ENCODE data around the gene TMEM151B. TPM values are rescaled to one million over a fixed set of nuclear protein-coding genes. Genes with fewer than 3 reads are reported as not detected.

TMEM151B gene
- total and polyA plus RNA-seq, 2 of the 13 experiments (the other 11 are each of a cell fraction or from before 2014, with no cell fraction given) = not detected

- TF ChIP-seq ZFAT (CRISPR knock-in tag; conservative IDR thresholded peaks at IDR 0.05) (no peak), CBX2 (IDR thresholded peaks at IDR 0.05; ENCODE audit: low read depth, low read length) (no peak), CBX2 (CRISPR knock-in tag; IDR thresholded peaks at IDR 0.05; ENCODE audit: low read depth) (peak; percentile 62; the same call in 1 of the 2 replicates), RFXANK (CRISPR knock-in tag; IDR thresholded peaks at IDR 0.05) (peak; percentile 76), PHF20 (CRISPR knock-in tag; IDR thresholded peaks at IDR 0.05) (peak; percentile 79), ZNF251 (CRISPR knock-in tag; IDR thresholded peaks at IDR 0.05) (no peak), ZNF75D (CRISPR knock-in tag; IDR thresholded peaks at IDR 0.05; ENCODE audit: borderline replicate concordance) (peak; percentile 95; the same call in 1 of the 2 replicates), FOXA3 (CRISPR knock-in tag; IDR thresholded peaks at IDR 0.05) (peak; percentile 43), BRD4 (CRISPR knock-in tag; IDR thresholded peaks at IDR 0.05) (no peak; the same call in 1 of the 2 replicates), PHF21A (CRISPR knock-in tag; IDR thresholded peaks at IDR 0.05) (peak; percentile 73), ZNF383 (CRISPR knock-in tag; IDR thresholded peaks at IDR 0.05; ENCODE audit: borderline replicate concordance) (0 out of 2 replicates have a peak, but pooled peaks have one; percentile 8), ZNF652 (CRISPR knock-in tag; IDR thresholded peaks at IDR 0.05; ENCODE audit: borderline replicate concordance, low read depth) (no peak), AGO2 (optimal IDR thresholded peaks at IDR 0.05; ENCODE audit: low read depth, low read length) (peak; percentile 97), ISX (CRISPR knock-in tag; conservative IDR thresholded peaks at IDR 0.05) (no peak), ZNF354B (CRISPR knock-in tag; IDR thresholded peaks at IDR 0.05) (no peak; the same call in 1 of the 2 replicates), LCORL (IDR thresholded peaks at IDR 0.05) (no peak), LCORL (CRISPR knock-in tag; IDR thresholded peaks at IDR 0.05) (peak; percentile 90), MIER2 (CRISPR knock-in tag; IDR thresholded peaks at IDR 0.05) (no peak), BHLHE40 (IDR thresholded peaks at IDR 0.05; ENCODE audit: low read length) (peak; percentile 95), JDP2 (CRISPR knock-in tag; IDR thresholded peaks at IDR 0.05; ENCODE audit: borderline replicate concordance) (no peak; the same call in 1 of the 2 replicates), ARID2 (CRISPR knock-in tag; IDR thresholded peaks at IDR 0.05; ENCODE audit: borderline replicate concordance) (peak; percentile 78; the same call in 1 of the 2 replicates), ZNF333 (CRISPR knock-in tag; IDR thresholded peaks at IDR 0.05; ENCODE audit: borderline replicate concordance) (0 out of 2 replicates have a peak, but pooled peaks have one; percentile 13), KAT2B (IDR thresholded peaks at IDR 0.05; ENCODE audit: borderline replicate concordance, low read depth, low read length) (no peak)
- TF ChIP-seq, protein P1, sequence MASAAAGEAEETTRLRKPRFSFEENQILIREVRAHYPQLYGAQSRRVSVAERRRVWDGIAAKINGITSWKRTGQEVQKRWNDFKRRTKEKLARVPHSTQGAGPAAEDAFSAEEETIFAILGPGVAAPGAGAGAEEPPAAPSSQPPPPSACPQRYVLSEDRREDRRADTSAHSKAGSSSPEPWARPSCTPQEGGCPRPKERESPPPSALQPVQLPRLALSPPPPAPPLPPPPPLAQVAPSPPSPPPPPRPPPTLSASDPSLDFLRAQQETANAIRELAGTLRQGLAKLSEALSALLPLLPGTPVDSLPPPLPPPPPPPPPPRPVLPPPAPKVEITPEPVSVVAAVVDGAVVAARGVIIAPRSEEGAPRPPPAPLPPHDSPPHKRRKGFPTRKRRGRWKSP (CRISPR knock-in tag; IDR thresholded peaks at IDR 0.05) = no peak; the same call in 1 of the 2 replicates
- TF ChIP-seq, protein P2, sequence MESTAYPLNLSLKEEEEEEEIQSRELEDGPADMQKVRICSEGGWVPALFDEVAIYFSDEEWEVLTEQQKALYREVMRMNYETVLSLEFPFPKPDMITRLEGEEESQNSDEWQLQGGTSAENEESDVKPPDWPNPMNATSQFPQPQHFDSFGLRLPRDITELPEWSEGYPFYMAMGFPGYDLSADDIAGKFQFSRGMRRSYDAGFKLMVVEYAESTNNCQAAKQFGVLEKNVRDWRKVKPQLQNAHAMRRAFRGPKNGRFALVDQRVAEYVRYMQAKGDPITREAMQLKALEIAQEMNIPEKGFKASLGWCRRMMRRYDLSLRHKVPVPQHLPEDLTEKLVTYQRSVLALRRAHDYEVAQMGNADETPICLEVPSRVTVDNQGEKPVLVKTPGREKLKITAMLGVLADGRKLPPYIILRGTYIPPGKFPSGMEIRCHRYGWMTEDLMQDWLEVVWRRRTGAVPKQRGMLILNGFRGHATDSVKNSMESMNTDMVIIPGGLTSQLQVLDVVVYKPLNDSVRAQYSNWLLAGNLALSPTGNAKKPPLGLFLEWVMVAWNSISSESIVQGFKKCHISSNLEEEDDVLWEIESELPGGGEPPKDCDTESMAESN (CRISPR knock-in tag; conservative IDR thresholded peaks at IDR 0.05) = peak; percentile 94
- TF ChIP-seq, protein P3, sequence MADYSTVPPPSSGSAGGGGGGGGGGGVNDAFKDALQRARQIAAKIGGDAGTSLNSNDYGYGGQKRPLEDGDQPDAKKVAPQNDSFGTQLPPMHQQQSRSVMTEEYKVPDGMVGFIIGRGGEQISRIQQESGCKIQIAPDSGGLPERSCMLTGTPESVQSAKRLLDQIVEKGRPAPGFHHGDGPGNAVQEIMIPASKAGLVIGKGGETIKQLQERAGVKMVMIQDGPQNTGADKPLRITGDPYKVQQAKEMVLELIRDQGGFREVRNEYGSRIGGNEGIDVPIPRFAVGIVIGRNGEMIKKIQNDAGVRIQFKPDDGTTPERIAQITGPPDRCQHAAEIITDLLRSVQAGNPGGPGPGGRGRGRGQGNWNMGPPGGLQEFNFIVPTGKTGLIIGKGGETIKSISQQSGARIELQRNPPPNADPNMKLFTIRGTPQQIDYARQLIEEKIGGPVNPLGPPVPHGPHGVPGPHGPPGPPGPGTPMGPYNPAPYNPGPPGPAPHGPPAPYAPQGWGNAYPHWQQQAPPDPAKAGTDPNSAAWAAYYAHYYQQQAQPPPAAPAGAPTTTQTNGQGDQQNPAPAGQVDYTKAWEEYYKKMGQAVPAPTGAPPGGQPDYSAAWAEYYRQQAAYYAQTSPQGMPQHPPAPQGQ (CRISPR knock-in tag; IDR thresholded peaks at IDR 0.05; ENCODE audit: borderline replicate concordance) = no peak
Observed at GRCh38 chr6:44257025-44257752, 13.1 kb upstream of the TMEM151B start, which contains the start of gene SLC35B2 (continued).

All from HepG2 (cell line).